Measurements from ENCODE around the gene RGR. TPM values are rescaled to one million over a fixed set of nuclear protein-coding genes. Genes with fewer than 3 reads are reported as not detected.

RGR gene
- total RNA-seq, 1 experiment from 2014 or later, result not detected

DNA sequence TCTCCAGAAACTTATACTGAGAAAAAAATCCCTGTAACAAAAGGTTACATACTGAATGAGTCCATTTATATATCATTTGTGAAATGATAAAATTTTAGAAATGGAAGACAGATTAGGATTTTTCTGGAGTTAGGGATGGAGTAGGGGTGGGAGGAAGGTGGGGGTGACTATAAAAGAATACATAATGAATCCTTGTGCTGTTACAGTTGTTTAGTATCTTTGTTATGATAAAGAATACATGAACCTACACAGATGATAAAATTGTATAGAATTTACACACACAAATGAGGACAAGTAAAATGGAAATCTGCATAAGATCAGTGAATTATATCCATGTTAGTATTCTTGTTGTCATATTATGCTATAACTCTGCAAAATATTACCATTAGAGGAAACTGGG is 41.8 kb downstream of the RGR start (continued):
- no peak for TF ChIP-seq CTCF (IDR thresholded peaks at IDR 0.05 in 2 of 3, conservative IDR thresholded peaks at IDR 0.05 in 1 of 3; ENCODE audit: borderline replicate concordance in 1 of 3, insufficient read depth in 1 of 3, low read depth in 2 of 3, low read length in 2 of 3)

GRCh38 chr10:84288151-84288550 is 43.3 kb downstream of the RGR start:
- Histone ChIP-seq H3K27ac (ENCODE audit: low read depth, low read length) (no peak overlapping the region), H4K20me1 (ENCODE audit: insufficient read depth) (no peaks in the 10 kb centered on the region), H3K4me2 (ENCODE audit: low read length) (no peak overlapping the region), H3K9ac (ENCODE audit: low read length) (no peak overlapping the region), H2AFZ (ENCODE audit: low read depth, low read length, poor library complexity, severe bottlenecking) (no peak overlapping the region), H3K4me3 (replicated peaks in 1 of 2; ENCODE audit: low read depth in 1 of 2, low read length in 2 of 2) (no peak overlapping the region), H3K9me2 (ENCODE audit: insufficient read depth) (no peaks in the 10 kb centered on the region), H3K79me2 (ENCODE audit: insufficient read depth, low read length) (no peaks in the 10 kb centered on the region), H3K4me1 (ENCODE audit: control insufficient read depth in 1 of 2, insufficient read depth in 2 of 2, low read length in 2 of 2) (no peaks in the 10 kb centered on the region), H3K36me3 (ENCODE audit: control insufficient read depth in 1 of 2, insufficient read depth in 2 of 2, low read length in 2 of 2) (no peaks in the 10 kb centered on the region), H3K27me3 (ENCODE audit: insufficient read depth, low read length) (peaks cover 29% of the 10 kb centered on the region; the same call in 1 of the 2 replicates), H3K9me3 (ENCODE audit: control insufficient read depth in 1 of 2, insufficient read depth in 1 of 2, low read depth in 1 of 2, low read length in 2 of 2) (no peaks in the 10 kb centered on the region)
- DNase-seq (ENCODE audit: low read depth, low spot score), result no peak
- no peak for ATAC-seq
- no TSS peak for BruUV-seq (replicated peaks)
- CTCF ChIA-PET, result no interaction called here
- TF ChIP-seq CTCF (IDR thresholded peaks at IDR 0.05 in 2 of 3, conservative IDR thresholded peaks at IDR 0.05 in 1 of 3; ENCODE audit: borderline replicate concordance in 1 of 3, insufficient read depth in 1 of 3, low read depth in 2 of 3, low read length in 2 of 3), result no peak
- no peak for TF ChIP-seq POLR2A (IDR thresholded peaks at IDR 0.05; ENCODE audit: borderline replicate concordance, extremely low read depth, insufficient read depth, insufficient read length)
- no peak for TF ChIP-seq EGR1 (IDR thresholded peaks at IDR 0.05; ENCODE audit: low read depth)
- TF ChIP-seq CEBPB (IDR thresholded peaks at IDR 0.05; ENCODE audit: low read depth), result no peak
- TF ChIP-seq JUND (IDR thresholded peaks at IDR 0.05), result no peak
- TF ChIP-seq, protein P1, sequence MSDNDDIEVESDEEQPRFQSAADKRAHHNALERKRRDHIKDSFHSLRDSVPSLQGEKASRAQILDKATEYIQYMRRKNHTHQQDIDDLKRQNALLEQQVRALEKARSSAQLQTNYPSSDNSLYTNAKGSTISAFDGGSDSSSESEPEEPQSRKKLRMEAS (IDR thresholded peaks at IDR 0.05), result no peak
- TF ChIP-seq REST (IDR thresholded peaks at IDR 0.05; ENCODE audit: low read depth), result no peak
- TF ChIP-seq EZH2phosphoT487 (IDR thresholded peaks at IDR 0.05; ENCODE audit: borderline replicate concordance), result no peak
- no peak for TF ChIP-seq ELF1 (IDR thresholded peaks at IDR 0.05; ENCODE audit: borderline replicate concordance, low read depth)
- no peak for TF ChIP-seq ZFX (IDR thresholded peaks at IDR 0.05)
- no peak for TF ChIP-seq ATF3 (IDR thresholded peaks at IDR 0.05)
- no peak for TF ChIP-seq RAD21 (IDR thresholded peaks at IDR 0.05; ENCODE audit: low read depth)
- no peak for TF ChIP-seq SP1 (IDR thresholded peaks at IDR 0.05; ENCODE audit: low read depth)
- TF ChIP-seq POLR2AphosphoS5 (IDR thresholded peaks at IDR 0.05; ENCODE audit: low read depth, low read length), result no peak
- TF ChIP-seq FOSL1 (IDR thresholded peaks at IDR 0.05; ENCODE audit: low read depth), result no peak
- no peak for TF ChIP-seq YY1 (IDR thresholded peaks at IDR 0.05; ENCODE audit: extremely low read depth, insufficient replicate concordance, low read depth, low read length)
- POLR2A ChIA-PET, result no interaction called here
- intact Hi-C loops (cut with micrococcal nuclease), result no loop called here
- RAD21 ChIA-PET (ENCODE audit: low non-redundant PET in 1 of 2, low total read pairs in 2 of 2, uncharacterized antibody in 2 of 2, unreplicated experiment in 2 of 2), result no interaction called here

Measured in HCT116 (cell line).